Neural crest cell (in vitro differentiated cells): ENCODE results near the gene ABCD4. TPM values are rescaled to one million over a fixed set of nuclear protein-coding genes. Genes with fewer than 3 reads are reported as not detected.

ENCODE experiments used
- DNase-seq: peaks from one replicate; pipeline ENCODE4 v3.0.0; 2021; ENCODE audit warnings: low read depth, mixed read lengths, low spot score
- H3K27ac Mint-ChIP-seq: one replicate; pipeline ENCODE4 v1.8.0; 2021; ENCODE audit warnings: mild to moderate bottlenecking, mixed read lengths; ENCODE audit not compliant: unreplicated experiment
- H3K27me3 Mint-ChIP-seq: 2 replicates; pipeline ENCODE4 v1.8.0; 2021; ENCODE audit warnings: low read depth, mild to moderate bottlenecking, mixed read lengths
- H3K36me3 Mint-ChIP-seq: 2 replicates; pipeline ENCODE4 v1.8.0; 2021; ENCODE audit warnings: low read depth, mild to moderate bottlenecking, mixed read lengths
- H3K4me1 Mint-ChIP-seq: 2 replicates; pipeline ENCODE4 v1.8.0; 2021; ENCODE audit warnings: mixed read lengths
- H3K4me3 Mint-ChIP-seq: one replicate; pipeline ENCODE4 v1.8.0; 2021; ENCODE audit warnings: mild to moderate bottlenecking, mixed read lengths
- H3K9me3 Mint-ChIP-seq: 2 replicates; pipeline ENCODE4 v1.8.0; 2021; ENCODE audit warnings: mixed read lengths
- CTCF ChIP-seq: fragments of 200-600 bp; sonication (generic); conservative IDR thresholded peaks from 2 replicates; pipeline ENCODE4 v1.5.0; 2021; ENCODE audit warnings: antibody characterized with exemption, mild to moderate bottlenecking
- total RNA-seq: library from RNA; stranded (reverse); gene quantifications from 2 replicates; pipeline ENCODE4 v1.2.1, GENCODE V29; 2021

Gene ABCD4
- total RNA-seq, 1 donor from 2014 or later: 98.8 TPM

GRCh38 chr14:74238974-74239847, 63.5 kb downstream of the ABCD4 start, which contains the start of gene VSX2:
Gene VSX2, plus strand, starts transcription at chr14:74239449. Its CDS starts 113 bp downstream, at chr14:74239562.
- no peak for TF ChIP-seq CTCF
- H3K4me1 Mint-ChIP-seq: peaks cover 9% of the 10 kb centered on the region
- no peak for DNase-seq
- H3K36me3 Mint-ChIP-seq: no peaks in the 10 kb centered on the region
- no peak within 1 kb of the TSS for H3K27ac Mint-ChIP-seq
- no peaks in the 10 kb centered on the region for H3K9me3 Mint-ChIP-seq
- H3K4me3 Mint-ChIP-seq: peak within 1 kb of the TSS; percentile 49
- peaks cover 94% of the 10 kb centered on the region for H3K27me3 Mint-ChIP-seq

GRCh38 chr14:74237441-74237840, 65.3 kb downstream of the ABCD4 start:
- TF ChIP-seq CTCF: no peak
- no peaks in the 10 kb centered on the region for H3K36me3 Mint-ChIP-seq
- H3K27ac Mint-ChIP-seq: no peak overlapping the region
- H3K9me3 Mint-ChIP-seq: no peaks in the 10 kb centered on the region
- H3K27me3 Mint-ChIP-seq: peaks cover 91% of the 10 kb centered on the region
- peaks cover 8% of the 10 kb centered on the region for H3K4me1 Mint-ChIP-seq
- H3K4me3 Mint-ChIP-seq: no peak overlapping the region
- no peak for DNase-seq

Other genes with a start within 250 kb of the ABCD4 start
- 30.3 and 31.2 TPM in 2 replicates for gene ALDH6A1, start 218.5 kb downstream of the ABCD4 start, total RNA-seq
- gene LIN52, start 218.0 kb downstream of the ABCD4 start, total RNA-seq: 22.3 and 22.4 TPM in 2 replicates
- 0.89 and 1.2 TPM in 2 replicates for gene VSX2, start 63.5 kb downstream of the ABCD4 start, total RNA-seq
- not detected in 2 replicates for gene VRTN, start 45.5 kb upstream of the ABCD4 start, total RNA-seq
- not detected in 2 replicates for gene SYNDIG1L, start 123.3 kb upstream of the ABCD4 start, total RNA-seq
- 106 and 108 TPM in 2 replicates for gene NPC2, start 190.4 kb upstream of the ABCD4 start, total RNA-seq
- 37.8 and 40.6 TPM in 2 replicates for gene ISCA2, start 190.8 kb upstream of the ABCD4 start, total RNA-seq